ENCODE results near the gene SLC16A3. TPM values are rescaled to one million over a fixed set of nuclear protein-coding genes. Genes with fewer than 3 reads are reported as not detected.

The SLC16A3 gene
- total and polyA plus RNA-seq, 9 of the 15 experiments (the other 6 are each of a cell fraction or from before 2014, with no cell fraction given), result 0.11 to 5.4 (median 1.2) TPM; not detected in 2

DNA sequence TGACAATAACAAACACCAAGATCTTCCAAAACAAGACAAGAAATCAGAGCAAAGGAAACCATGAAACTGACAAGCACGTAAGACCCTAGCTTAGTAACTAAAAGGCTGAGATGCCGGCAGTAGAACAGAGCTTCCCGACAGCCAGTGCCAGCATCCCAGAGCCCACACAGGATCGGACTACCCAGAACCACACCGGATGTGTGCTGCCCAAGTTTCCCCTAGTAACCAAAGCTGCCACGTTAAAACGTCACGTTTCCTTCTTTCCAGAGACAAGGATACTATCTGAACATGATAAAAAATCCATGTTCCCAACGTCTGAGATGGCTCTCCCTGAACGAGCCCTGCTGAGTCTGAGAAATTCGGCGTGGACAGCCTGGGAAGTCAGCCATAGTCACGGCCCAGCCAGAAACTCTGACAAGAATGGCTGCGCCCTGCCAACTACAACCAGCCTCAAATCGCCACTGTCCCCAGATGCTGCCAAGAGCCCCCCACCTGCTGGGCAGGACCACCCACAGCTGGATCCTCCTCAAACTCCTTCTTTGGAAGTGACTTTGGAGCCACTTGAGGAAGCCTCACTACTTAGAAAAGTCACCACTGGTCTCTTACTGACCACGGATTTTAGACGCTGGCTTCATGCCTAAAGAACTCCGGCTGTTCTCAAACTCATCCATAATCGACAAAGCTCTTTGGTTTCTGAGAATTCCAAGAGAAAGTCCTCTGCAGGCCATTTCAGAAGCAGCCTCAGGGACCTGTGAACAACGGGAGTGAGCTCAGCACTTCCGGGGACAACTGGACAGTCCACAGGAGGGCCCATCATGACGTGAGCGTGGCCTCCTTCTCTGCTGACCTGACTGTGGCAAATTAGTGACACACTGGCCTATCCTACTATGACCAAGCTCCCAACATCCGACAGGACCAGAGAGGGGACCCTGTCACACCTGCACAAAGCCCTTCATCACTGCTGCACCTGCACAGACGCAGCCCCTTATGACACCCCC is 32.9 kb upstream of the SLC16A3 start:
- no peaks in the 10 kb centered on the region for H4K20me1 ChIP-seq (replicated peaks; ENCODE audit: control insufficient read depth, insufficient read depth, low read length)
- in situ Hi-C loops (cut with MboI), result no loop called here
- peaks cover 75% of the 10 kb centered on the region; the same call in 2 of the 3 replicates for H3K36me3 ChIP-seq (ENCODE audit: control insufficient read depth, insufficient read depth, low read length)
- DNase-seq (ENCODE audit: extremely low read depth in 1 of 4, low spot score in 3 of 4) (peak in 1 of 4 experiments; percentile 2), ATAC-seq (no peak), FAIRE-seq (no peak)
- peak overlapping the region in 1 of 2 experiments; percentile 56; a peak in 1 of 4 replicates for H3K9ac ChIP-seq (ENCODE audit: insufficient read depth in 1 of 2, low read depth in 2 of 2, low read length in 2 of 2)
- peaks cover 13 to 30% of the 10 kb centered on the region in 2 experiments for H3K4me1 ChIP-seq (replicated peaks in 1 of 2; ENCODE audit: control insufficient read depth in 2 of 2, insufficient read depth in 2 of 2, low read length in 2 of 2)
- no peaks in the 10 kb centered on the region for H3K9me3 ChIP-seq (replicated peaks; ENCODE audit: control insufficient read depth, insufficient read depth, low read depth, low read length)
- no peaks in the 10 kb centered on the region for H3K9me1 ChIP-seq (ENCODE audit: control insufficient read depth, insufficient read depth, low read length)
- BruUV-seq (replicated peaks), result no TSS peak
- no peak overlapping the region for H3K27ac ChIP-seq (ENCODE audit: extremely low read depth, low read depth, low read length)
- H3K79me2 ChIP-seq (ENCODE audit: control insufficient read depth, insufficient read depth, low read length), result no peaks in the 10 kb centered on the region; the same call in 2 of the 3 replicates
- no peaks in the 10 kb centered on the region; a peak in 1 of 5 replicates for H3K27me3 ChIP-seq (ENCODE audit: control insufficient read depth in 2 of 2, insufficient read depth in 2 of 2, low read length in 2 of 2)
- no peak overlapping the region for H2AFZ ChIP-seq (ENCODE audit: low read depth, low read length)
- intact Hi-C loops (cut with micrococcal nuclease), result no loop called here
- TF ChIP-seq SRF (CRISPR knock-in tag; IDR thresholded peaks at IDR 0.05) (peak in 1 of 2 experiments; percentile 41; a peak in 1 of 4 replicates), PRPF4 (IDR thresholded peaks at IDR 0.05; ENCODE audit: insufficient read depth, low read depth, low read length, poor library complexity, severe bottlenecking) (no peak)
- CTCF ChIA-PET (ENCODE audit: low intra/inter-chr PET ratio), result no interaction called here
- H3K4me2 ChIP-seq (ENCODE audit: insufficient read depth, low read length), result no peak overlapping the region
- WGBS (ENCODE audit: insufficient coverage, low coverage, missing lambda C conversion rate), result 81% methylated on average over 25 of the region's 25 CpGs
- POLR2A ChIA-PET, result interaction anchor here (0.7 to 1.5 kb wide), 2 partner anchors 10 to 11 kb away, joined by 3 to 8 read pairs; no protein-coding TSS in a partner anchor
- H3K4me3 ChIP-seq, result no peak overlapping the region

DNA sequence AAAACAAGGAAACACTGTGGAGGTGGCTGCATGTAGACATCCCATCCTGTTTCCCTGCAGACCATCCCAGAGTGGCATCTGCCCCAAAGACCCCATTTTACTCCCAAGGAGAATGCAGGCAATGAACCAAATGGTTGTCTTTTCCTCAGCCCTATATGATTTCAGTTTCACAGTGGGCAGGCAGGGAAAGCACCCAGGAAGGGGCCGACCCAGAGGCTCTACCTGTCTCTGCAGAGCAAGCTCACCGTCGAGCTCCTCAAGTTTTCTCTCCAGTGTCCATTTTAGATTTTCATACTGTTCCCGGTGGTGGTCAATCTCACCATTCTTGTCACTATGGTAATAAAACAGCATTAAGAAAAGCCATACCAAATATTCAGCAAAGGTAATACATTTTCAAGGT is 30.8 kb upstream of the SLC16A3 start:
- Histone ChIP-seq H3K4me3 (no peak overlapping the region), H3K9me3 (replicated peaks; ENCODE audit: control insufficient read depth, insufficient read depth, low read depth, low read length) (no peaks in the 10 kb centered on the region), H3K4me1 (replicated peaks in 1 of 2; ENCODE audit: control insufficient read depth in 2 of 2, insufficient read depth in 2 of 2, low read length in 2 of 2) (peaks cover 26 to 40% of the 10 kb centered on the region in 2 experiments), H3K27me3 (ENCODE audit: control insufficient read depth in 2 of 2, insufficient read depth in 2 of 2, low read length in 2 of 2) (no peaks in the 10 kb centered on the region; a peak in 1 of 5 replicates), H3K36me3 (ENCODE audit: control insufficient read depth, insufficient read depth, low read length) (peaks cover 65% of the 10 kb centered on the region; the same call in 2 of the 3 replicates), H3K9me1 (ENCODE audit: control insufficient read depth, insufficient read depth, low read length) (no peaks in the 10 kb centered on the region), H2AFZ (ENCODE audit: low read depth, low read length) (no peak overlapping the region), H3K79me2 (ENCODE audit: control insufficient read depth, insufficient read depth, low read length) (peaks cover 4% of the 10 kb centered on the region; the same call in 1 of the 3 replicates), H3K4me2 (ENCODE audit: insufficient read depth, low read length) (no peak overlapping the region), H4K20me1 (replicated peaks; ENCODE audit: control insufficient read depth, insufficient read depth, low read length) (no peaks in the 10 kb centered on the region), H3K9ac (ENCODE audit: insufficient read depth in 1 of 2, low read depth in 2 of 2, low read length in 2 of 2) (no peak overlapping the region), H3K27ac (ENCODE audit: extremely low read depth, low read depth, low read length) (no peak overlapping the region)
- FAIRE-seq, result no peak
- no peak for ATAC-seq
- ChIA-PET POLR2A (no interaction called here), CTCF (ENCODE audit: low intra/inter-chr PET ratio) (no interaction called here)
- in situ Hi-C loops (cut with MboI), result no loop called here
- intact Hi-C loops (cut with micrococcal nuclease), result no loop called here
- no peak for DNase-seq (ENCODE audit: extremely low read depth in 1 of 4, low spot score in 3 of 4)
- WGBS (ENCODE audit: insufficient coverage, low coverage, missing lambda C conversion rate), result 73% methylated on average over 3 of the region's 4 CpGs
- BruUV-seq (replicated peaks), result no TSS peak
- TF ChIP-seq TSC22D4 (tag; IDR thresholded peaks at IDR 0.05) (no peak), CTBP1 (IDR thresholded peaks at IDR 0.05; ENCODE audit: borderline replicate concordance) (no peak), CXXC5 (CRISPR knock-in tag; IDR thresholded peaks at IDR 0.05) (no peak)
- TF ChIP-seq, protein P1, sequence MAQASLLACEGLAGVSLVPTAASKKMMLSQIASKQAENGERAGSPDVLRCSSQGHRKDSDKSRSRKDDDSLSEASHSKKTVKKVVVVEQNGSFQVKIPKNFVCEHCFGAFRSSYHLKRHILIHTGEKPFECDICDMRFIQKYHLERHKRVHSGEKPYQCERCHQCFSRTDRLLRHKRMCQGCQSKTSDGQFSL (CRISPR knock-in tag; IDR thresholded peaks at IDR 0.05), result no peak
- TF ChIP-seq, protein P1 (tag; IDR thresholded peaks at IDR 0.05), result no peak
- TF ChIP-seq, protein P2, sequence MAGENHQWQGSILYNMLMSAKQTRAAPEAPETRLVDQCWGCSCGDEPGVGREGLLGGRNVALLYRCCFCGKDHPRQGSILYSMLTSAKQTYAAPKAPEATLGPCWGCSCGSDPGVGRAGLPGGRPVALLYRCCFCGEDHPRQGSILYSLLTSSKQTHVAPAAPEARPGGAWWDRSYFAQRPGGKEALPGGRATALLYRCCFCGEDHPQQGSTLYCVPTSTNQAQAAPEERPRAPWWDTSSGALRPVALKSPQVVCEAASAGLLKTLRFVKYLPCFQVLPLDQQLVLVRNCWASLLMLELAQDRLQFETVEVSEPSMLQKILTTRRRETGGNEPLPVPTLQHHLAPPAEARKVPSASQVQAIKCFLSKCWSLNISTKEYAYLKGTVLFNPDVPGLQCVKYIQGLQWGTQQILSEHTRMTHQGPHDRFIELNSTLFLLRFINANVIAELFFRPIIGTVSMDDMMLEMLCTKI (IDR thresholded peaks at IDR 0.05; ENCODE audit: partially characterized antibody), result no peak
